GM21447 (cell line): Measurements from ENCODE around the gene CLEC6A.
A peak's percentile ranks its signal among the peaks of the same experiment; 100 is the strongest.
"Not testable (repeated sequence)": the region's sequence is repeated elsewhere in the genome, so short reads cannot be mapped to it uniquely, and the experiment has no call there.

Experiments used
- ATAC-seq: cut with Tn5 transposase; IDR thresholded peaks from one replicate; pipeline ENCODE4 v1.9.1; 2021; ENCODE audit not compliant: unreplicated experiment

The CLEC6A gene

GRCh38 chr12:8493084-8493483 lies 37.3 kb downstream of the CLEC6A start:
- peak; percentile 99 for ATAC-seq

GRCh38 chr12:8495671-8496070 lies 39.9 kb downstream of the CLEC6A start:
- ATAC-seq: not testable (repeated sequence)

- ATAC-seq: not testable (repeated sequence)
Observed at GRCh38 chr12:8496074-8496473, 40.3 kb downstream of the CLEC6A start.

GRCh38 chr12:8499616-8500015 lies 43.9 kb downstream of the CLEC6A start:
- no peak for ATAC-seq

- ATAC-seq: no peak
Observed at GRCh38 chr12:8501720-8502119, 46.0 kb downstream of the CLEC6A start.

- no peak for ATAC-seq
Observed at GRCh38 chr12:8504351-8504750, 48.6 kb downstream of the CLEC6A start.

GRCh38 chr12:8507596-8507995 lies 51.8 kb downstream of the CLEC6A start:
- no peak for ATAC-seq

GRCh38 chr12:8508223-8508622 lies 52.5 kb downstream of the CLEC6A start:
- no peak for ATAC-seq

GRCh38 chr12:8508910-8509841 lies 53.4 kb downstream of the CLEC6A start:
- ATAC-seq: no peak

GRCh38 chr12:8513256-8513655 lies 57.5 kb downstream of the CLEC6A start, which contains the start of gene CLEC4D:
TSS of gene CLEC4D (plus strand) at chr12:8513503. CDS start at chr12:8513733, 230 bp downstream.
- ATAC-seq: no peak

- no peak for ATAC-seq
Observed at GRCh38 chr12:8517971-8518370, 62.2 kb downstream of the CLEC6A start.

GRCh38 chr12:8519171-8519570 lies 63.4 kb downstream of the CLEC6A start:
- no peak for ATAC-seq

- no peak for ATAC-seq
Observed at GRCh38 chr12:8527250-8528130, 71.7 kb downstream of the CLEC6A start.
